ENCODE data around the gene DAAM1. TPM values are rescaled to one million over a fixed set of nuclear protein-coding genes. Genes with fewer than 3 reads are reported as not detected.

The DAAM1 gene
- total RNA-seq, 1 experiment from 2014 or later: 43.8 TPM

DNA sequence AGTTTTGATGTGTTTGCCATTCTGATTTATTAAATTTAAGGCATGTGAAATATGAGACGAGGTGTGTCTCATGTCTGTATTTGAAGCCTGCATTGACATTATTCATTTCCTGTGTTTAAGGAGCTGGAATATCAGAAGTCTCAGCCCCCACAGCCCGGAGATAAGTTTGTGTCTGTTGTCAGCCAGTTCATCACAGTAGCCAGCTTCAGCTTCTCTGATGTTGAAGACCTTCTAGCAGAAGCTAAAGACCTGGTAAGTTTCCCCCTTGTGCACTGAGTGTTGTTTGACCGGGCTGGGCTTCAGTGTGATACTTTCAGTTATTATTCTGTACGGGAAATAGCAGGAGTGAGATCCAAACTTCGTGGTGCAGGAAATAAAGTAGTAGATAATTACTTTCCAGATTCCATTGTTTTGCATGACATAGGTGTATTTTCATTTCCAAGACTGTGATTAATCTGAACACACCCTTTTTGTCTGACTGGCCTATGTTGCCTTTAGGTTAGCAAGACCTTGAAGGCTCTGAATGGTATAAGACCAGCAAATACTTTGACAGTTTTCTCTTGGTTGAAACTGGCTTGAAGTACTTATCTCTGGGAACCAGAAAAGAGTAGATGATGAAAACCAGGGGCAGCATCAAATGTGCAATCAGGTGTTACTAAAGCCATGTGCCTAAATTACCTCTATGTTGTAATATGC is 175.2 kb downstream of the DAAM1 start:
- Histone ChIP-seq H3K27me3 (ENCODE audit: low read length) (no peaks in the 10 kb centered on the region), H3K79me2 (ENCODE audit: low read length) (peaks cover 19% of the 10 kb centered on the region; the same call in 1 of the 2 replicates), H2AFZ (ENCODE audit: low read length) (peak overlapping the region; percentile 46; the same call in 1 of the 2 replicates), H3K27ac (ENCODE audit: low read length) (peak overlapping the region; percentile 97), H3K9me3 (ENCODE audit: low read length) (no peaks in the 10 kb centered on the region), H3K9me2 (replicated peaks; ENCODE audit: insufficient read depth, low read length) (no peaks in the 10 kb centered on the region), H3K4me1 (ENCODE audit: low read length) (peaks cover 70% of the 10 kb centered on the region), H3K9ac (ENCODE audit: low read length) (peak overlapping the region; percentile 67), H4K20me1 (ENCODE audit: insufficient read depth, low read depth, low read length) (no peaks in the 10 kb centered on the region), H3K4me2 (ENCODE audit: low read depth, low read length, poor library complexity, severe bottlenecking) (peak overlapping the region; percentile 69), H3K36me3 (ENCODE audit: insufficient read depth, low read length) (peaks cover 33% of the 10 kb centered on the region), H3K4me3 (ENCODE audit: low read length) (peak overlapping the region; percentile 52)
- DNase-seq: peak; percentile 64

DNA sequence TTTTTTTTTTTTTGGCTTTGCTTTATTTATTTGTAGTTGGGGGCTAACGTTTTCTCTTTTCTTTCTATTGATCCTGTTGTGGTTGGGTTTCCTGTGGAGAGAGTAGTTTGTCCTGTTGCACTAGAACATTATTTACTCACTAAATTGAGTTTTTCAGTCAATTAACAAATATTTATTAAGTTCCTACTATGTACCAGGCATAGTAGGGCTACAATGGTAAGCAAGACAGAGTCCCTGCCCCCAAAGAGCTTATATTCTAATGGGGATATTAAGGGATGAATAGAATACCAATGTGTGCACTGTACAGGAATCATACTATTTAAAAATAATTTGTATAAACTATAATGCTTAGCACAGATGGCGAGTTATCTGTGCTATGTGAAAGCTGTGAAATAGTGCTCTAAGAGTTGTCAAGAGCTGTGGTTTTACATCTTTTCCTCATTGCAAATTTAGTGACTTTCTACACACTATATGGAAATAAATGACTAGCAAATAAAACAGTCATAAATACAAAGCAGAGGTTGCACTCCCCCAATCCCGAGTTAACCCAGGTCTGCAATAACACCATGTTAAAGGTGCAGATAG is 181.8 kb downstream of the DAAM1 start:
- Histone ChIP-seq H3K9ac (ENCODE audit: low read length) (no peak overlapping the region), H3K27ac (ENCODE audit: low read length) (no peak overlapping the region), H3K9me2 (replicated peaks; ENCODE audit: insufficient read depth, low read length) (no peaks in the 10 kb centered on the region), H3K9me3 (ENCODE audit: low read length) (no peaks in the 10 kb centered on the region), H3K4me3 (ENCODE audit: low read length) (no peak overlapping the region), H3K27me3 (ENCODE audit: low read length) (no peaks in the 10 kb centered on the region), H3K36me3 (ENCODE audit: insufficient read depth, low read length) (peaks cover 25% of the 10 kb centered on the region), H4K20me1 (ENCODE audit: insufficient read depth, low read depth, low read length) (no peaks in the 10 kb centered on the region), H3K4me2 (ENCODE audit: low read depth, low read length, poor library complexity, severe bottlenecking) (no peak overlapping the region), H3K4me1 (ENCODE audit: low read length) (peaks cover 18% of the 10 kb centered on the region), H2AFZ (ENCODE audit: low read length) (no peak overlapping the region), H3K79me2 (ENCODE audit: low read length) (no peaks in the 10 kb centered on the region; the same call in 1 of the 2 replicates)
- no peak for DNase-seq

- no peaks in the 10 kb centered on the region for H4K20me1 ChIP-seq (ENCODE audit: insufficient read depth, low read depth, low read length)
- DNase-seq: no peak
- H3K4me1 ChIP-seq (ENCODE audit: low read length): peaks cover 14% of the 10 kb centered on the region
- no peaks in the 10 kb centered on the region for H3K9me2 ChIP-seq (replicated peaks; ENCODE audit: insufficient read depth, low read length)
- H3K27ac ChIP-seq (ENCODE audit: low read length): no peak overlapping the region
- no peak overlapping the region for H3K4me3 ChIP-seq (ENCODE audit: low read length)
- H3K36me3 ChIP-seq (ENCODE audit: insufficient read depth, low read length): peaks cover 22% of the 10 kb centered on the region
- no peaks in the 10 kb centered on the region for H3K9me3 ChIP-seq (ENCODE audit: low read length)
- no peak overlapping the region for H2AFZ ChIP-seq (ENCODE audit: low read length)
- H3K79me2 ChIP-seq (ENCODE audit: low read length): no peaks in the 10 kb centered on the region
- H3K27me3 ChIP-seq (ENCODE audit: low read length): no peaks in the 10 kb centered on the region
- no peak overlapping the region for H3K9ac ChIP-seq (ENCODE audit: low read length)
- no peak overlapping the region for H3K4me2 ChIP-seq (ENCODE audit: low read depth, low read length, poor library complexity, severe bottlenecking)
Measured at GRCh38 chr14:59371771-59372170, 183.3 kb downstream of the DAAM1 start.

- no peak overlapping the region for H3K4me2 ChIP-seq (ENCODE audit: low read depth, low read length, poor library complexity, severe bottlenecking)
- H3K9ac ChIP-seq (ENCODE audit: low read length): no peak overlapping the region
- H4K20me1 ChIP-seq (ENCODE audit: insufficient read depth, low read depth, low read length): no peaks in the 10 kb centered on the region
Measured at GRCh38 chr14:59374048-59374447, 185.6 kb downstream of the DAAM1 start.

GRCh38 chr14:59376686-59377085 is 188.2 kb downstream of the DAAM1 start:
- Histone ChIP-seq H3K9ac (ENCODE audit: low read length) (no peak overlapping the region), H3K27ac (ENCODE audit: low read length) (no peak overlapping the region), H4K20me1 (ENCODE audit: insufficient read depth, low read depth, low read length) (no peaks in the 10 kb centered on the region)

More at GRCh38 chr14:59374048-59374447, 185.6 kb downstream of the DAAM1 start:
- no peaks in the 10 kb centered on the region for H3K9me2 ChIP-seq (replicated peaks; ENCODE audit: insufficient read depth, low read length)
- no peaks in the 10 kb centered on the region for H3K79me2 ChIP-seq (ENCODE audit: low read length)
- no peak overlapping the region for H3K4me3 ChIP-seq (ENCODE audit: low read length)
- H3K36me3 ChIP-seq (ENCODE audit: insufficient read depth, low read length): peaks cover 4% of the 10 kb centered on the region; the same call in 1 of the 2 replicates
- H3K4me1 ChIP-seq (ENCODE audit: low read length): peaks cover 14% of the 10 kb centered on the region
- no peak overlapping the region for H3K27ac ChIP-seq (ENCODE audit: low read length)
- no peaks in the 10 kb centered on the region for H3K27me3 ChIP-seq (ENCODE audit: low read length)
- no peaks in the 10 kb centered on the region for H3K9me3 ChIP-seq (ENCODE audit: low read length)
- H2AFZ ChIP-seq (ENCODE audit: low read length): no peak overlapping the region
- no peak for DNase-seq

GRCh38 chr14:59377491-59377890 is 189.0 kb downstream of the DAAM1 start:
- H3K9ac ChIP-seq (ENCODE audit: low read length): no peak overlapping the region
- no peak overlapping the region for H3K27ac ChIP-seq (ENCODE audit: low read length)
- H3K9me2 ChIP-seq (replicated peaks; ENCODE audit: insufficient read depth, low read length): no peaks in the 10 kb centered on the region
- H3K4me2 ChIP-seq (ENCODE audit: low read depth, low read length, poor library complexity, severe bottlenecking): no peak overlapping the region
- no peaks in the 10 kb centered on the region for H3K4me1 ChIP-seq (ENCODE audit: low read length)
- H3K9me3 ChIP-seq (ENCODE audit: low read length): no peaks in the 10 kb centered on the region
- no peak overlapping the region for H3K4me3 ChIP-seq (ENCODE audit: low read length)
- no peaks in the 10 kb centered on the region for H3K27me3 ChIP-seq (ENCODE audit: low read length)
- DNase-seq: no peak
- no peaks in the 10 kb centered on the region for H3K36me3 ChIP-seq (ENCODE audit: insufficient read depth, low read length)
- H2AFZ ChIP-seq (ENCODE audit: low read length): no peak overlapping the region
- no peaks in the 10 kb centered on the region for H4K20me1 ChIP-seq (ENCODE audit: insufficient read depth, low read depth, low read length)
- no peaks in the 10 kb centered on the region for H3K79me2 ChIP-seq (ENCODE audit: low read length)

More at GRCh38 chr14:59376686-59377085, 188.2 kb downstream of the DAAM1 start:
- Histone ChIP-seq H3K4me1 (ENCODE audit: low read length) (no peaks in the 10 kb centered on the region), H3K4me3 (ENCODE audit: low read length) (no peak overlapping the region), H3K9me3 (ENCODE audit: low read length) (no peaks in the 10 kb centered on the region), H2AFZ (ENCODE audit: low read length) (no peak overlapping the region), H3K4me2 (ENCODE audit: low read depth, low read length, poor library complexity, severe bottlenecking) (no peak overlapping the region), H3K9me2 (replicated peaks; ENCODE audit: insufficient read depth, low read length) (no peaks in the 10 kb centered on the region), H3K79me2 (ENCODE audit: low read length) (no peaks in the 10 kb centered on the region), H3K36me3 (ENCODE audit: insufficient read depth, low read length) (no peaks in the 10 kb centered on the region), H3K27me3 (ENCODE audit: low read length) (no peaks in the 10 kb centered on the region)
- DNase-seq: no peak

DNA sequence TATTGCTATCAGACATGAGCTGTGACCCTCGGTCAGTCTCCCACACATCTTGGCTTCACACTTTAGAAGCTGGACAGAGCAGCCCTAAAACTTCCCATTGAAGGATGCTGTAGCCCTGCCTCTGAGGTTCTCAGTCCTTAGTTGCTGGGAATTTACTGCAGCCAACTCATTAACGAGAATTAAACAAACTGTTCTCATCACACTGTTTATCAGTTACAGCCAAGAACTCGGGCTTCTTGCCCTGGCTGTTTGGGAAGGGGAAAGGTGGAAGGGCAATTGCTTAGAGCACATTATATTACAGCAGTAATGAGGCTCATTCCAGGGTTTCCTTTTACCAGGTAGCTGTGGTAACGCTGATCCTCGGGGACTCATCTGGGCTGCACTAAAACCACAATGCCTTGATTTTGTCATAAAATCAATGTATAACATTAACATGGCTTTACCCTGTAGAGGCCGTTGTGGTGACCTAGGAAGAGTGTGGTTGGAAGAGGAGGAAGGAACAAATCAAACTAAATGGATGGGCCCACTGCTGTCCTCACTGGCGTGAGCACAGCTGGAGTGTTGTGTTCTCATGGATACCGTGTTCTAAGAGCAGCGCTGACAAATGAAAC is 189.6 kb downstream of the DAAM1 start:
- H3K27ac ChIP-seq (ENCODE audit: low read length): no peak overlapping the region
- no peaks in the 10 kb centered on the region for H3K27me3 ChIP-seq (ENCODE audit: low read length)
- no peak overlapping the region for H2AFZ ChIP-seq (ENCODE audit: low read length)
- H3K4me3 ChIP-seq (ENCODE audit: low read length): no peak overlapping the region
- no peaks in the 10 kb centered on the region for H3K36me3 ChIP-seq (ENCODE audit: insufficient read depth, low read length)
- H3K9me2 ChIP-seq (replicated peaks; ENCODE audit: insufficient read depth, low read length): no peaks in the 10 kb centered on the region
- no peaks in the 10 kb centered on the region for H3K4me1 ChIP-seq (ENCODE audit: low read length)
- no peak overlapping the region for H3K4me2 ChIP-seq (ENCODE audit: low read depth, low read length, poor library complexity, severe bottlenecking)
- H3K9ac ChIP-seq (ENCODE audit: low read length): no peak overlapping the region
- no peaks in the 10 kb centered on the region for H4K20me1 ChIP-seq (ENCODE audit: insufficient read depth, low read depth, low read length)
- H3K79me2 ChIP-seq (ENCODE audit: low read length): no peaks in the 10 kb centered on the region
- no peaks in the 10 kb centered on the region for H3K9me3 ChIP-seq (ENCODE audit: low read length)
- DNase-seq: no peak

GRCh38 chr14:59389936-59390335 is 201.5 kb downstream of the DAAM1 start:
- no peaks in the 10 kb centered on the region for H3K9me3 ChIP-seq (ENCODE audit: low read length)
- no peaks in the 10 kb centered on the region for H3K27me3 ChIP-seq (ENCODE audit: low read length)
- H3K79me2 ChIP-seq (ENCODE audit: low read length): no peaks in the 10 kb centered on the region
- H3K9ac ChIP-seq (ENCODE audit: low read length): no peak overlapping the region
- H3K36me3 ChIP-seq (ENCODE audit: insufficient read depth, low read length): no peaks in the 10 kb centered on the region
- H2AFZ ChIP-seq (ENCODE audit: low read length): no peak overlapping the region
- H3K9me2 ChIP-seq (replicated peaks; ENCODE audit: insufficient read depth, low read length): no peaks in the 10 kb centered on the region
- DNase-seq: no peak
- no peaks in the 10 kb centered on the region for H4K20me1 ChIP-seq (ENCODE audit: insufficient read depth, low read depth, low read length)
- H3K27ac ChIP-seq (ENCODE audit: low read length): no peak overlapping the region
- H3K4me2 ChIP-seq (ENCODE audit: low read depth, low read length, poor library complexity, severe bottlenecking): no peak overlapping the region
- H3K4me3 ChIP-seq (ENCODE audit: low read length): no peak overlapping the region
- H3K4me1 ChIP-seq (ENCODE audit: low read length): no peaks in the 10 kb centered on the region
